NCI-H69 (cell line): ENCODE measurements around the gene DOCK11.
"Not testable (repeated sequence)": the region's sequence is repeated elsewhere in the genome, so short reads cannot be mapped to it uniquely, and the experiment has no call there.

ENCODE experiments used
- DNase-seq: peaks from one replicate; lab custom pipeline; 2025; lab: John Stamatoyannopoulos, UW

The DOCK11 gene

DNA sequence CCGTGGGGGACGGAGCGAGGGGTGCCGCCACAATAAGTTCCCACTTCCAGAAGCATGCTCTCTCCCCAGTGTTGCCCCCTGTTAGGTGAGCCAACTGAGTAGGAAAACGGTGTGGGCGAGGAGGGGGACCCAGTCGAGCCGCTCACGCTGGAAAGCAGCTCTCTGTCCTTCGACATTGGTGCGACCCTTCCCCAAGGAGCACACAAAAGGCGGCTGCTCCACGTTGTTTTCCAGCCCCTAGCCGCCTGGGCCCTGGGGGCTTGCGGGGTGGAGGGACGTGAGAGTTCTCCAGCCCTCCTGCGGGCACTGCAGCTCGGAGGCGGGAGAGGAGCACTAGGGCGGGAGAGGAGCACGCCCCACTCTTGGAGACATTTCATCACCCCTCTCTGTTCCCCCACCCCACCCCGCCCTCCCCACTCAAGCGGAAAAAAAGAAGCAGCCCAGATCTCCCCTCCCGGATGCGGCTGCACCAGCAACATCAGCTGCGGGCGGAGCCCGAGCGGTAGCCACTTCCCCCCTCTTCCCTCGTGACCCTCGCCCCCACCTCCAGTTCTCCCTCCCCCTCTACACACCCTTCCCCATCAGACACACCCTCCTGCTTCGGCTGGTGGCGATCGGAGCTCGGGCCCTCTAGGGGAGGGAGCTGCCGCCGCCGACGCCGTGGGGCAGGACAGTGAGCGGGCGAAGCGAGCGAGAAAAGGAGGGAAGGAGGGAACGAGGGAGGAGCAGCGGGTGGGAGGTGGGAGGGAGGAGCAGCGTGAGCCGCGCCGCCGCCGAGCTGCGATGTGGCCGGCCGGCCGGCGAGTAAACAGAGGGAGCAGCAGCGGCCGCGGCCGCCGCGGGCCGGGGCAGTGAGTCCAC lies at the start of gene DOCK11:
Gene DOCK11 (plus strand): TSS at position 755 of the 861 bp plus-strand sequence. CDS start 157 bp downstream, outside the sequence.
- peak; percentile 90 for DNase-seq

DNA sequence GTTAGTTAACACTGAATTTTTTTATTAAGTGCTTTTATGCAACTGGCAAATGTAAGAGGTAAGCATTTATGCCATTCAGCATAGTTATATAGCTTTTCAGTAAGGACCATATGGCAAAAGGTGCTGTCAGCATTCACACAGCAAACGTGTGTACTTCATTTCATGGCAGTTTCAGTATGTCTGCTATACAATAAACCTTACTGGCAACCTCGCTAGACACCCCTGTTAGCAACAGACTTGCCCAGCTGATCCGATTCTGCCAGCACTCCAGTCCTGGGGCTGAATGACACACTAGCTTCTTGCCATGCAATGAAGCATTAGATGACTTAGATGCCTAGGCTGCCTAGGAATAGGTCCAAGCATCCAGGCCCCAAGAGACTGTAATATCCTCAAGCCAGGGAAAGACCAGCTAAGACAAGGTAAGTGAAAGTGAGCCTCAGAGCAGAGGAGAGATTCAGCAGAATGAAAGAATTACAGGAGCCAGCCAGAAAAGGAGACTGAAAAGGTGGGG lies 47.3 kb upstream of the DOCK11 start:
- no peak for DNase-seq

DNA sequence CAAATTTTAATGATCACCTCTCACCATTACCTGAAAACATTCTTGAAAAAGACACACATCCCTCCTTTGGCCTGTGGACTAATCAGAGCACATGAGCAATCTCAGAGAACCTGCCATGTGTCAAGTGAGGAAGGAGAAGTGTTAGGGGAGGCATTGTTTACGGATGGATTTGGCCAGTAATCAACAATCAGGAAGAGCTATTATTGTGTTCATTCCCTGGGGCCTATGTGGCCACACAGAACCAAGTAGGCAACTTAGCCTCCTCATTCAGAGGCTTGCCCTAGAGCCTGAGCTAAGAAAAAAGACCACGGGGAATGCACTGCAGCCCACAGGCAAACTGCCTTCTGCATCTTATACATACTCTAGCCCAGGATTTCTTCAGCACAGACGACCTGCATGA lies 40.6 kb upstream of the DOCK11 start:
- DNase-seq: peak; percentile 30

DNA sequence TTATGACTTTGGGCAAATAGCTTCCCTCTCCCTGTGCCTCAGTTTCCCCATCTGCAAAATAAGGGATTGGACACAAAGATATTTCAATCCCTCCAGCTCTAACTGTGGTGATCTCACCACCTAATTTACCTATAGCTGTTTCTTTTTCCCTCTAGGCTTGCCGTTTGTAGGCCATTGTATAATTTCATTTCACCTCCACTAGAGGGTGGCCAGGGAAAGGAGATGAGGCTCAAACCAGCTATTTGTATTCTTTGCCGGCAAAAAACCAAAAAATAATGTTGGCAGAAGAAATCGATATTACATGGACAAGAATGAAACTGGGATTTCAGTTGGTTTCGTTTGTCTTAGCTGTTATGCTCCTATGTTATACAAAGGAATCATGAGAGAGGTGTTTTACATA lies 36.1 kb upstream of the DOCK11 start:
- peak; percentile 63 for DNase-seq

DNA sequence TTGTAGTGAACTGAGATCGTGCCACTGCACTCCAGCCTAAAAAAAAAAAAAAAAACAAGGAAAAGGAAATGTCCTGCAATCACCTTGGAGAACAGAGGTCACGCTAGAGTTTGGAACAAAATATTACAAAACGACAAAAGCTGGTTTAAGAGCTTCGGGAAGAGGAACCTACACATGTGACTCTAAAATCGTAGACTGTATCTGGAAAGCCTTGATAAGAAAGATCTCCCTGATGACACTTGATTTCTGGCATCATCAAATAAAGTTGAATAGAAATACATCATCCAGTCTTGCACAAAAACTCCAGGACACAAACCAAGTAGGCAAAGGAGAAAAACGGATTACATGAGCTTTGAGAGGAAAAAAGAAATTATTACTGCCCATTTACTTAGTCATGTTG lies 31.1 kb upstream of the DOCK11 start:
- DNase-seq: no peak

DNA sequence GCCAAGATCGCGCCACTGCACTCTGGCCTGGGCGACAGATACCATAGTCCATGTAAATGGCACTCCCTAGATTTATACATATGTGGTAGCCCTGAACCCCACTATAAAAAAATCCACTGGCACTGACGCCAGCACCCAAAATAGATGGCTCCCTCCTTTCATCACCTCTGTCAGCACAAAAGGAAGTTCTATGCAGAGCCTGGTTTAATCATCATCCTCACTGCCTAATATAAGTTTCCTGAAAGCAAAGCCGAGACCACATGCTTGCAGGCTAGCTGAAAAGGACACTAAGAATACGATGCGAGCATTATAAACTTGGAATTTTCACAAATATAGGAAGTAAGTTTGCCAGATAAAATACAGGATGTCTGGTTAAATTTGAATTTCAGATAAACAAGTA lies 27.5 kb upstream of the DOCK11 start:
- no peak for DNase-seq

DNA sequence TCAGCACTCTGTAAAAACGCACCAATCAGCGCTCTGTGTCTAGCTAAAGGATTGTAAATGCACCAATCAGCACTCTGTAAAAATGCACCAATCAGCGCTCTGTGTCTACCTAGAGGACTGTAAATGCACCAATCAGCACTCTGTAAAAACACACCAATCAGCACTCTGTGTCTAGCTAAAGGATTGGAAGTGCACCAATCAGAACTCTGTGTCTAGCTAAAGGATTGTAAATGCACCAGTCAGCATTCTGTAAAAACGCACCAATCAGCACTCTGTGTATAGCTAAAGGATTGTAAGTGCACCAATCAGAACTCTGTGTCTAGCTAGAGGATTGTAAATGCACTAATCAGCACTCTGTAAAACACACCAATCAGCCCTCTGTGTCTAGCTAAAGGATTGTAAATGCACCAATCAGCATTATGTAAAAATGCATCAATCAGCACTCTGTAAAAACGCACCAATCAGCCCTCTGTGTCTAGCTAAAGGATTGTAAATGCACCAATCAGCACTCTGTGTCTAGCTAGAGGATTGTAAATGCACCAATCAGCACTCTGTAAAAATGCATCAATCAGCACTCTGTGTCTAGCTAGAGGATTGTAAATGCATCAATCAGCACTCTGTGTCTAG lies 24.8 kb upstream of the DOCK11 start:
- DNase-seq: not testable (repeated sequence)

DNA sequence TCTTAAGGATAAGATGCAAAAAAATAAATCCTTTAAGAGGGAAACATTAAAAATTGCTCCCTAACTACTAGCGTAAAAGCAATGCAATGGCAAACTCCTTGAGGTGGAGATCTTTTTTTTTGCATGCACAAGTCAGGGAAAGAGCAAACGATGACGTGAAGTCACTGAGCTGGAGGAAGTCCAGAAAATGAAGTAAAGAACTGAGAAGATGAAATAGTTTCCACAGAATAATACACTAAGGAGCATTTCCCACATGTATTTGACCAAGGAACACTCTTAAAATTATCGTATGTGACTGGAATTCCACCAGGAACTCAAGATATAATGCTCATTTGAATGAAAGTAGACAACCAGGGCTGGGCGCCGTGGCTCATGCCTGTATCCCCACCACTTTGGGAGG lies 21.0 kb upstream of the DOCK11 start:
- no peak for DNase-seq

DNA sequence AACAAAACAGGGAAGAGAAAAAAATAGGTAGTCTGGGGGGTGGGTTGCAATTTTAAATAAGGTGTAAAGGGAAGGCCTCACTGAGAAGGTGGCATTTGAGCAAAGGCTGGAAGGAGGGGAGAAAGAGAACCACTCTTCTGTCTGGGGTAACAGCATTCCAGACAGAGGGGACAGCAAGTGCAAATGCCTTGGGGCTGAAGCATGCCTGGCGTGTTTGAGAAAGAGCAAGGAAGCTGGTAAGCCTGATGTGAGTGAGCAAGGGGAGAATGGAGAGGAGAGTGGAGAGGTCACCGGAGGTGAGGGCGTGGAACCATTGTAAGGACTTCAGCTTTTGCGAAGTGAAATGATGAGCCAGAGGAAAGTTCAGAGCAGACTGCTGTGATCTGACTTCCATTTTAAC lies 19.7 kb upstream of the DOCK11 start:
- DNase-seq: no peak

DNA sequence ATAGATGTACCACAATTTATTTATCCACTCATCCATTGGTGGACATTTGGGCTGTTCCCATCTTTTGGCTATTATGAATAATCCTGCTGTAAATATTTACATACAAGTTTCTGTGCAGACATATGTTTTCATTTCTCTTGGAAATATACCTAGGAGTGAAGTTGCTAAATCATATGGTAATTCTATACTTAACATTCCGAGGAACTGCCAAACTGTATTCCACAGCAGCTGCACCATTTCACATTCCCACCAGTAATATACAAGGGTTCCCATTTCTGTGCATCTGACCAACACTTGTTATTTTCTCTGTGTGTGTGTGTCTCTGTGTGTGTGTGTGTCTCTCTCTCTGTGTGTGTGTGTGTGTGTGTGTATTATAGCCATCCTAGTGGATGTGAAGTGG lies 15.4 kb upstream of the DOCK11 start:
- DNase-seq: no peak

DNA sequence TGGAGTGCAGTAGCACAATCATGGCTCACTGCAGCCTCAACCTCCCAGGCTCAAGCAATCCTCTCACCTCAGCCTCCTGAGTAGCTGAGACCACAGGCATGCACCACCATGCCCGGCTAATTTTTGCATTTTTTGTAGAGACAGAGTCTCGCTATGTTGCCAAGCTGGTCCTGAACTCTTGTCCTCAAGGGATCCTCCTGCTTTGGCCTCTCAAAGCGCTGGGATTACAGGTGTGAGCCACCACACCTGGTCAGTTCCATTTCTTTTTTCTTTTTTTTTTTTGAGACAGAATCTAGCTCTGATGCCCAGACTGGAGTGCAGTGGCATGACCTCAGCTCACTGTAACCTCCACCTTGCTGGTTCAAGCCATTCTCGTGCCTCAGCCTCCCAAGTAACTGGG lies 13.2 kb upstream of the DOCK11 start:
- DNase-seq: not testable (repeated sequence)

DNA sequence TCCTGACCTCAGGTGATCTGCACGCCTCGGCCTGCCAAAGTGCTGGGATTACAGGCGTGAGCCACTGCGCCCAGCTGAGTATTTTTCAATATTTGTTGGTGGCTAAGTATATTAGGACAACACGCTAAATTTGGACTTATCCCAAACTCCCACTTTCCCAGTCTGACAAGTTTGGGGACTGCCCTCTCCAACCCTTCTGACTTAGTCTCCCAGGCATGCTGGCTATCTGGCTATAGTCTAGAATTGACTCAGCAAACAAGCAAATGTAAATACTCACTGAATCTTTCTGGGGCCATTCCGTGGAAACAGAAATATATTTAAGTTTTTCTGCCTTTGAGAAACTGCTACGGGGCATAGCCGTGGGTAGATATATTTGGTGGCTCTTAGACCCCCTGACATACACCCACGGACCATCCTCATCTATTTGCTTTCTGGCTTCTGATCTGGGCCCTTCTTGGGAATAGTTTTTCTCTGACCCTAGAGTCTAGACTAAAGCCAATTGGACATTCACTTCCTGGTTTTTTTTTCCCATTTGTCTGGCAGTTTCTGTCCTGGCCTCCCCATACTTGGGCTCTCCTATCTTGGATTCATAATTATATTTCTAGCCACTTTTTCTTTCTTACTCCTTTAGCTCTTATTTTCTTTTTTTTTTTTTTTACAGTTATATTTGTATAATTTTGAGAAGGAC lies 11.3 kb upstream of the DOCK11 start:
- no peak for DNase-seq

DNA sequence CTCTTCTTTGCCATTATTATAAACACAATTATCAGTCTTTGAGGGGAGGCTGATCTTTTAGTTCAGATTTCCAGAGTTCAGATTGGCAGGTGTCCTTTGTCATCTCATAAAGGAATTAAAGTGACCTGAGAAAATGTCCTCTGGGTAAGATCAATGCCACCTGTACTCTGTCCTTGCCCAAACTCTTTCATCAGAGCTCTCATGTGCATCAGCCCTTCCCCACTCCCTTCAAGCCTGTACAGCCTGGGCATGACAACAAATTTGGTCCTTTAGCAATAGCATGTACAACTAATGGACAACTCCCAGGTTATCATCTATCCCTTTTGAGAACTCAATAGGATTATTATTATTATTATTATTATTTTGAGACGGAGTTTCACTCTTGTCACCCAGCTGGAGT lies 8.9 kb upstream of the DOCK11 start:
- DNase-seq: not testable (repeated sequence)

DNA sequence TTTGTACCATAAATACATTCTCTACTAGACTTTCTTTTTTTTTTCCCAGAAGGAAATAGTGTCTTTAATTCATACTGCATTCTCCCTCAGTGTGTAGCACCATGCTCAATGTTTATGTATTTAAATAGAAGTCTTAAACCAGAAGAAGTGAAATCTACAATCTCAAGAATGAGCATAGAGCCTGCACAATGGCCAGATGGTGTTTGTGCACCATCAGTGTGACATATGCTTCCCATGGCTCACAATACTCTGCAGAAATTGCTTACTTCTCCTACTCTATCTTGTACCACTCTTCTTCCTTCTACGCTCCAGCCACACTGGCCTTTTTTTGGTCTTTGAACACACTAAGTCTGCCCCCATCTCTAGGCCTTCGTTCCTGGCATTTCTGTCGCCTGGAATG lies 2.6 kb upstream of the DOCK11 start:
- no peak for DNase-seq

DNA sequence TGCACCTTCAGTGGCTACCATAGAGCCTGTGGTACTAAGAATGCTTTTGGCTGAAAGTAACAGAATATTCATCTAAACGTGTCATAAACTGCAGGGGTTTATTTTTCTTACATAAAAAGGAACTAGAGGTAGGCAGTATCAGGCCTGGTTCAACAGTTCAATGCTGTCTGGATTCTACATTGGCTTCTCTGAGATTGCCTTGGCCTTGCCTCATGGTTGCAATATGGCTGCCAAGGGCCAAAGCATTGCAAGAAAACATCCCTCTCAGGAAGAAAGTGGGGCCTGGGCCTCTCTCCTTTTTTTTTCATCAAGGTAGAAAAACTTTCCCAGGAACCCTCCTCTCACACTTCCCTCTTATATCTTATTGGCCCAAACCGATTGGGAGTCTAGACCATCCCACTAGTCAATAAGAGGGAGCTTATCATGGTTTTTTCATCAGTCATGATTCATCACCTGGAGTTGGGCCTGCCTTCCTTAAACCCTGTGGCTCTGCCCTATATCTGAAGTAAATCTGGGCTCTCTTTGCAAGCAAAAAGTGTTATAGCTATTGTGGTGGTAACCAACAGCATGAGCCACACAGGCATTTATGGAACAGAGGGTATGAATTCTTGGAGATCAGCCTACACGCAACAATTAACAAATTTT lies 1.8 kb upstream of the DOCK11 start:
- no peak for DNase-seq

DNA sequence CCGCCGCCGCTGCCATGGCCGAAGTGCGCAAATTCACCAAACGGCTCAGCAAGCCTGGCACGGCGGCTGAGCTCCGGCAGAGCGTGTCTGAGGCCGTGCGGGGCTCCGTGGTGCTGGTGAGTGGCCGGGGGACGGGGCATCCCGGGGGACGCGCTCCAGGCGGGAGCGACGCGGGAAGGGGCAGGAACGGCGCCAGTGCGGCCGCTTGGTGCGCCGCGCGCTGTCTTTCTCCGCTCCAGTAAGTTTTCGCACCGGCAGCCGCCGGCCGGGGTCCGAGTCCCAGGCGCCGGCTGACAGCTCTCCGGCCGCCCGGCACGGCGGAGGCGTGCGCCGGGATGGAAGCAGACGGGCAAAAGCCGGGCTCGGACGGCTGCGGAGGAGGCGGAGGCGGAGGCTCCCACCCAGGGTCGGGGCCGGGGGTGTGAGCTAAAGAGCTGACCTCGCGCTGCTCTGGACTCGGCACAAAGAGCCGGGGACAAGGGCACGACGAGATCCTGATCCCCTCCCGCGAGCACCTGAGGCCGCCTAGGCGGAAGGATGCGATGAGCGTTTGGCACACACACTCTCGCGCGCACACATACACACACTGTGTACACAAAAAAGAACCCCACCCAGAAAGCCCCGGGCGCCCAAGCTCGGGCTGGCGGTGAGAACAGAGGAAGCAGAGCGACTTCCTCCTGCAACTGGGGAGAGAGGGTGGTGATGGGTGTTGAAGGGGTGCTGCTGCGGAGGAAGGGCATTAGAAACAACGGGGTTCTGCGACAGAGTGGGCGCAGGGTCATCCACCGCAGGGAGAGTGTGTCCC lies 545 bp downstream of the DOCK11 start:
- DNase-seq: peak; percentile 88

DNA sequence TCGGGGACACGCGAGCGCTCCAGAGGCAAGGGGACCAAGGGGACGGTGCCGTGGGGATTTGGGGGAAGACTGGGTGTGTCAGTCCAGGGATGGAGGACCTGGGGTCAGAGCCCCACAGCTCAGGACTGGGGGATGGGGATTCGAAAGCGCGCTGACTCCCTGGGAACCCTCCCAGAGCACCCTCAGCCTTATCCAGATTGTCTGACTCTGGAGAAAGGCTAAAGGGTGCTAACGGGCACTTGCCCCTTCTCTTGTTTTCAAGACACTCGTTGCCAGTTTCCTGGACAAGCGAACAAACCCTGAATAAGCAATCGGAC lies 1.1 kb downstream of the DOCK11 start:
- DNase-seq: peak; percentile 52

DNA sequence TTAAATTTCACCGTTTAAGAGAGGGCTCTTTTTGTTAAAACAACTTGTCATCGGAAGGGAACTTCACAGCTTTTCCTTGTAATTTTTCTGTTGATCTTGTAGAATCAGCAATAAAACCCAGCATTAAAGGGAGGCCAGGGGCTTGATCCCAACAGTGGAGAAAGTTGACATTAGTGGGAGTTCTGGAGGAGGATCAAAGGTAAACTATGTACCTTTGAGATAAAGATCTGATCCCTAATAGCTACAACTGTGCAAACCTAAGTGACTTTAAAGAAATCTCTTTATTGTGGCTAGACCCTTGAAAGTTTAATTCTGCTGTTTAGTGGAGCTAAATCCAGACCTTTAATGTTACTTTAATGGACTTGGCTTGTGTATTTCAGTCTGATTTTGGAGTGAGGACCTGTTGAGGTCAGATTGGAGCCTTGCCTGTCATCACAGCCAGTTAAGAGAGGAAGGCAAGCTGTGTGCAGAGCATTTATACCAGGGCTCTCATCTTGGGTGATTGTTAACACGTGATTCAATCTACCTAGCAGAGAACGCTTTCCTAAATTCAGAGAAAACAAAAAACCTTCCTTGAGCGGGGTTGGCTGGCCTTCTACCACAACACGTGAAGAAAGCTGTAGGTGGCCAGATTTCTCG lies 1.7 kb downstream of the DOCK11 start:
- DNase-seq: peak; percentile 31

DNA sequence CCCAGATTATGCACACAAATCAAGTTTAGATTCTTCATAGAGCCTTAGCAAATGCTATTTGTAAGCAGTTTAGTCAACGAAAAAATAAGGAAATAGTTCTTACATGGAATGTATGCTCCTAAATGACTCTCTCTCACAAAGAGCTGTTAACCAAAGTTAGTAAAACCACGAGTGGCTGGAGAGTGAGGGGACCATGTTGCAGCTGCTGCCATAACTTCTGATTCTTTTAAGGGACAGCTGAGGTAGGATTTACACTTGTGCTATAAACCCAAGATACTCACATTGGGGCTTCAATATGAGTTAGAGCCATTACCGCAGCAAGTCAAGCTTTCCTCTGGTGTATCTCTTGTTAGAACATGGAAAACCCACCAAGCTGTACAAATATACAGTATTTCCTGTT lies 2.7 kb downstream of the DOCK11 start:
- no peak for DNase-seq

DNA sequence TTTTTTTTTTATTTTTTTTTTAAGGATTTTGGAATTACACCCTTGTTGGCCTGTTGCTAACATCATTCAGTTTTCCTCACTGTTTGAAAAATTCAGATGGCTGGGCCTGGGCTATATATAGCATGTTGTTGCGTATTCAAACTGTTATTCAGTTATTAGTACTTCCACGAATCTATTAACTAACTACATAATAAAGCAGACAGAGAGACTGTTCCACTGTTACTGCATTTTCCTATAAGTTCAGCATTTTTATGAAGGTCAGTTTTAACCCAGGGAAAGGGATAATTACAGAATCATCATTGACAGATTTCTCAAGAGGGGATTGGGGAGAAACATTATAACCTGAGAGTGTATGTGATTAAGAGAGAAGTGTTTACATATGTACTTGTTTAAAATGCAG lies 3.1 kb downstream of the DOCK11 start:
- DNase-seq: no peak

DNA sequence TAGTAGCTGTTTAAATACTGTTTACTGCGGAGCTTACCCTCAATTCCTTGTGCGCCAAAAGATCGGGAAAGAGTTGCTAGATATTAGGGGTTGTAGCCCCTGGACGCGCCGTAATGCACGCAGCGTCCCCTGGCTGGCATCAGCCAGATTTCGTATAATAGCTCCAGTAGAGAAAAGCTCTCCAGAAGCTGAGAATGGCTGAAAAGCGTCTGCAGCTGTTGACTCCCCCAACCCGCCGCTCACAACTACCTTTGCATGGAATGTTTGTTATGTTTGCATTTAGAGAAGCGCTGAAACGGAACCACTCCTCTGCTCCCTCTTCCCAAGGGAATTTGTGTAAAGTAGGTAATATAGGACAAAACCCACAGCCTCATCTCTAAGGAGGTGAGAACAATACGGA lies 3.7 kb downstream of the DOCK11 start:
- DNase-seq: peak; percentile 43
